Thymus (tissue), 11 donors: ENCODE measurements around the gene EGFL8. TPM values are rescaled to one million over a fixed set of nuclear protein-coding genes. Genes with fewer than 3 reads are reported as not detected.
"Not testable (repeated sequence)": the region's sequence is repeated elsewhere in the genome, so short reads cannot be mapped to it uniquely, and the experiment has no call there.

Experiments used
- DNase-seq, 9 donors: peaks; one replicate each; pipeline ENCODE4 v3.0.0-alpha.2; 2013; ENCODE audit warnings: low spot score in 9 of 9, low read depth in 6 of 9, missing footprints in 1 of 9
- H3K27ac ChIP-seq, 2 donors: one replicate each; pipeline ENCODE4 v1.5.1; 2013; ENCODE audit warnings: control low read depth in 1 of 2, low read depth in 1 of 2, low read length in 1 of 2, mild to moderate bottlenecking in 1 of 2, moderate library complexity in 1 of 2
- H3K27me3 ChIP-seq, 2 donors: one replicate each; pipeline ENCODE4 v1.5.1; 2013; ENCODE audit warnings: low read length in 1 of 2; ENCODE audit not compliant: control insufficient read depth in 2 of 2, insufficient read depth in 1 of 2
- H3K36me3 ChIP-seq, 2 donors: one replicate each; pipeline ENCODE4 v1.5.1; 2013; ENCODE audit warnings: low read length in 1 of 2, mild to moderate bottlenecking in 1 of 2, moderate library complexity in 1 of 2; ENCODE audit not compliant: control insufficient read depth in 2 of 2, insufficient read depth in 2 of 2
- H3K4me1 ChIP-seq, 2 donors: one replicate each; pipeline ENCODE4 v1.5.1; 2013; ENCODE audit warnings: low read length in 2 of 2; ENCODE audit not compliant: control insufficient read depth in 2 of 2, insufficient read depth in 2 of 2
- H3K4me3 ChIP-seq, 2 donors: one replicate each; pipeline ENCODE4 v1.5.1; 2013; ENCODE audit warnings: low read length in 2 of 2, control low read depth in 1 of 2, mild to moderate bottlenecking in 1 of 2
- H3K9me3 ChIP-seq, 2 donors: one replicate each; pipeline ENCODE4 v1.5.1; 2013; ENCODE audit warnings: low read length in 1 of 2, mild to moderate bottlenecking in 1 of 2; ENCODE audit not compliant: control insufficient read depth in 2 of 2, insufficient read depth in 1 of 2
- WGBS: extraction: QIAGEN DNeasy Blood & Tissue Kit; methylation state at CpG from one replicate; pipeline ENCODE4 v1.1.7; 2013; 5-methylcytosine and 5-hydroxymethylcytosine counted together
- polyA plus RNA-seq: library from polyadenylated mRNA; stranded (reverse); fragments of 200-250 nt; gene quantifications from one replicate; pipeline ENCODE4 v1.2.3, GENCODE V29; 2013
- total RNA-seq: library from RNA; stranded (reverse); fragments of 120-200 nt; gene quantifications from one replicate; pipeline ENCODE4 v1.2.4, GENCODE V29; 2013
- donor health status: healthy.

The EGFL8 gene
- total and polyA plus RNA-seq, 2 donors = 10.5 to 31.9 TPM

GRCh38 chr6:32183483-32184083, 19.2 kb downstream of the EGFL8 start:
- peaks cover 24 to 46% of the 10 kb centered on the region in 2 donors for H3K4me1 ChIP-seq

DNA sequence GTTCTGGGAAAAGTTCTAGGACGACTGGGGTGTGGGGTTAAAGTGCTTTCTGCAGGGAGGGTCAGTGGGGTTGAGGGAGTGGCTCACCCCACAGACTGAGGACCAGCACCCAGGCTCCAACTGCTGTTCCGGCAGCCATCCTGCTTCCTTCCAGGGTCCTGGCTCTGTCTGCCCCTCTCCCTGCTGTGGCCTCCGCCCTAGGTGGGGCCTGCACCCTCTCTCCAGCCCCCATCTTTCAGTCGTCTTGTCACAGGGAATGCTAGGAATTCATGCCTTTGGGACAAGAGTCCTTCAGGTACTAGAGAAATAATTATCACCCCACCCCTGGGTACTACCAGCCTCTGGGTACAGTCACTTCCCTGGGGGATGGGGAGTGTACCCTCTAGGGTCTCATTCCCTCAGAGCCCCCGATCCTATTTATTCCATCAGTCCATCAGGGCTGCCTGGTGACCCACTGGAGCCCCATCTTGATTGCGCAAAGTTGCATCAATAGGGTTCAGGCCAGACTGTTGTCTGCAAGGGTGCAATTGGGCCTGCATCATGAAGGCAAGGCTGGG, 19.8 kb downstream of the EGFL8 start, which contains the start of gene AGER:
Gene AGER, minus strand, starts transcription at position 170 of the 557 bp plus-strand sequence. Its CDS starts 31 bp downstream, at position 139.
- WGBS = 97% methylated on average over 6 of the region's 6 CpGs
- Histone ChIP-seq H3K9me3 (peaks cover 1 to 2% of the 10 kb centered on the region in 2 donors), H3K27me3 (no peaks in the 10 kb centered on the region), H3K27ac (no peak within 1 kb of the TSS), H3K4me3 (no peak within 1 kb of the TSS), H3K4me1 (peaks cover 28 to 46% of the 10 kb centered on the region in 2 donors), H3K36me3 (peaks cover 66 to 85% of the 10 kb centered on the region in 2 donors)
- no peak for DNase-seq

More at GRCh38 chr6:32183483-32184083, 19.2 kb downstream of the EGFL8 start:
- 98% methylated on average over 15 of the region's 15 CpGs for WGBS
- H3K27ac ChIP-seq = no peak overlapping the region
- peaks cover 0 to 1% of the 10 kb centered on the region in 2 donors for H3K9me3 ChIP-seq
- H3K4me3 ChIP-seq = no peak overlapping the region
- peaks cover 65 to 79% of the 10 kb centered on the region in 2 donors for H3K36me3 ChIP-seq
- no peak for DNase-seq
- no peaks in the 10 kb centered on the region for H3K27me3 ChIP-seq

- H3K4me1 ChIP-seq = peaks cover 22 to 43% of the 10 kb centered on the region in 2 donors
- H3K27ac ChIP-seq = peak overlapping the region in 1 of 2 donors; percentile 11
- H3K36me3 ChIP-seq = peaks cover 61 to 74% of the 10 kb centered on the region in 2 donors
- not testable (repeated sequence) for H3K27me3 ChIP-seq, H3K4me3 ChIP-seq, DNase-seq, H3K9me3 ChIP-seq
- 87% methylated on average over 11 of the region's 11 CpGs for WGBS
Observed at GRCh38 chr6:32185681-32186131, 21.3 kb downstream of the EGFL8 start.

DNA sequence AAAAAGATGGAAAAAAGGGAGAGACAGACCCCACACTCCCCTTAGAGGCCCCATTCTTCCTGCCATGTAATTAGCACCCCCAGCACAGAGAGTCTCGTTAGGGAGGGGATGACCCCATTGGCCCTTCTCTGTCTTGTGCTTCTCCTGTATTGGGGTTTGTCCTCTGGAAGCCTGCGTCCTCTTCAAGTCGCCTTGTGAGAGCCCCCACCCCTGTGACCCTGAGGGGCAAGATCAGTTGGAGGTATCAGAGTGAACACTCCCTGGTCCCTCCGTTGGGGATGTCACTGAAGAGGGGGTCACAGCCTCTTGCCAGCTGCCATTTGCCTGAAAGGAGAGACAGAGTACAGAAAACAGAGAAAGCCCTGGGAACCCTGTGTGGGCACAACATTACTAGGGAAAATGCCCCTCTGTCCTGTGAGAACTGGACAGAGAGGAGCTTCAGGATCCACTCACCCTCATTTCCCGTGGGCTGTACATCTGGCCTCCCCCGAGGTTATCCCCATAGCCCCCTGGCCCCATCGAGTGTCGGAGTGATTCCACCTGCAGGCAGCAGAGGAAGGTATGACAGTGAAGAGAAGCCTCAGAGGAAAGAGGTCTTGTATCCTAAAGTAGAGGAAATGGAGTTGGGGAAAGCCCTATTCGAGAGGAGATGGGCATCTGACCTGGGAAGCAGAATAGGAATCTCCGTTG, 21.9 kb downstream of the EGFL8 start:
- H3K27me3 ChIP-seq, H3K9me3 ChIP-seq, DNase-seq, H3K4me3 ChIP-seq: not testable (repeated sequence)
- Histone ChIP-seq H3K36me3 (peaks cover 58 to 73% of the 10 kb centered on the region in 2 donors), H3K27ac (peak overlapping the region; percentile 68), H3K4me1 (peaks cover 26 to 49% of the 10 kb centered on the region in 2 donors)
- WGBS = 85% methylated on average over 10 of the region's 10 CpGs

- peaks cover 26 to 58% of the 10 kb centered on the region in 2 donors for H3K4me1 ChIP-seq
- H3K36me3 ChIP-seq = peaks cover 57 to 67% of the 10 kb centered on the region in 2 donors
- peak overlapping the region; percentile 68 for H3K27ac ChIP-seq
- no peak overlapping the region for H3K4me3 ChIP-seq
- no peak for DNase-seq
- H3K9me3 ChIP-seq = peaks cover 1 to 8% of the 10 kb centered on the region in 2 donors
- no peaks in the 10 kb centered on the region for H3K27me3 ChIP-seq
- WGBS = 37% methylated on average over 12 of the region's 12 CpGs
Observed at GRCh38 chr6:32187009-32187709, 22.8 kb downstream of the EGFL8 start.

GRCh38 chr6:32187725-32188380, 23.5 kb downstream of the EGFL8 start:
- H3K9me3 ChIP-seq, DNase-seq, H3K27me3 ChIP-seq, H3K27ac ChIP-seq: not testable (repeated sequence)
- H3K4me1 ChIP-seq = peaks cover 26 to 59% of the 10 kb centered on the region in 2 donors
- peak overlapping the region in 1 of 2 donors; percentile 97 for H3K4me3 ChIP-seq
- 90% methylated on average over 18 of the region's 18 CpGs for WGBS
- peaks cover 50 to 60% of the 10 kb centered on the region in 2 donors for H3K36me3 ChIP-seq

- peaks cover 0 to 8% of the 10 kb centered on the region in 2 donors for H3K9me3 ChIP-seq
- H3K27ac ChIP-seq = peak overlapping the region; percentile 85 to 89
- peaks cover 43 to 54% of the 10 kb centered on the region in 2 donors for H3K36me3 ChIP-seq
- DNase-seq = no peak
- no peaks in the 10 kb centered on the region for H3K27me3 ChIP-seq
- H3K4me1 ChIP-seq = peaks cover 30 to 66% of the 10 kb centered on the region in 2 donors
- H3K4me3 ChIP-seq = peak overlapping the region; percentile 92 to 97
- WGBS = 69% methylated on average over 13 of the region's 13 CpGs
Observed at GRCh38 chr6:32188381-32189068, 24.1 kb downstream of the EGFL8 start.
